Activated T-cell treated with anti-CD3 and anti-CD28 coated beads, Interleukin-2, amount 50 U/mL, for 1 hour (primary cell): ENCODE measurements around the gene B4GAT1.
A peak's percentile ranks its signal among the peaks of the same experiment; 100 is the strongest.
"Not testable (repeated sequence)": the region's sequence is repeated elsewhere in the genome, so short reads cannot be mapped to it uniquely, and the experiment has no call there.

Source experiments
- DNase-seq: peaks from one replicate; pipeline ENCODE4 v3.0.0-alpha.2; 2020

B4GAT1 gene

GRCh38 chr11:66320289-66320688, 27.1 kb downstream of the B4GAT1 start:
- not testable (repeated sequence) for DNase-seq

DNA sequence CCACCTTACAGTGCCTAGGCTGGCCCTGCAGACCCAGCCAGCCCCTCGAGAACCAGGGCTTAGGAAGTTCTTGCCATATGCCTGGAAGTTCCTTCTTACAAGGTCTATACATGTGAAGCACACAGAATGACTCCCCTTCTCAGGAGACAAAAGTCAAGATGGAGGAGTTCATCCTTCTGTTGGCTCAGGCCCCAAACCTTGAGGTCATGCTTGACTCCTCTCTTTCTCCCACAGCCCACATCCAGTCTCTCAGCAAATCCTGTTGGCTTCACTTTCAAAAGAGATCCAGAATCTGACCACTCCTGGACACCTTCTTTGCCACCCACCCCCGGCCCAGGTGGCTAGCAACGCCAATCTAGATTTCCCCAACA, 28.8 kb downstream of the B4GAT1 start:
- no peak for DNase-seq

- peak; percentile 69 for DNase-seq
These were observed 29.5 kb downstream of the B4GAT1 start for GRCh38 chr11:66317723-66318599.

DNA sequence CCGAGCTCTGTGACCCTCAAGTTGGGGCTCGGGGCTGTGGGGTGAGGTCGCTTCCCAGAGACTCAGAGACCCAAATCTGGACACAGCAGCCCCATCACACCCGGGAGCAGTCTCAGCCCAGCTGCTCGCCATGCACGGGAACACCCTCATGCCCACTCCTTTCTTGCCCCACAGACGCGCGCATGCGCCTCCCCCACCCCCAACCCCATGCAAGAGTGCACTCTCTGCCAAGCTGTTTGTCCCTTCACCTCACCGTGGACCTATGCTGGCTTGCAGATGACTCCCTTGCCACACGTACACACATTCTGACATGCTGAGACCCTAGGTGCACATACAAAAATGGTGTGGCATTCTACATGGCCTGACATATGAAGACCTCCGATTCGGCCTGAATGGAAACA, 30.1 kb downstream of the B4GAT1 start:
- peak; percentile 58 for DNase-seq

DNA sequence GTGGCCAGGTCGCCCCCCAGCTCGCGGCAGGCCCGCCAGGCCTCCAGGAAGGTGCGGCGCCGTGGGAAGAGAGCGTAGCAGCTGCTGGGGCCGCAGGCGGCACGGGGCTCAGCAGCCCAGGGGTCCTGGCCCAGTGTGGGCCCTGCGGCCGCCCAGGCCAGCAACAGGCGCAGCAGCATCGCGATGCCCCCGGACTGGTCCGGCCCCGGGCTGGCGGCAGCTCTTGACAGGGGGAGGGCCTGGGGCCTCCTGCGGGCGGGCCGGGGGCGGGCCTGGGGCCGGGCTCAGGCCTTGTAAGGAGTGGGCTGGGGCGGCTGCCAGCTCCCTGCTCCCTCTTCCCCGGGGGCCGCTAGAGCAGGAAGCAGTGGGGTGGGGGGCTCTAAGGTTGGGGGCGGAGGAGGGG, 30.6 kb downstream of the B4GAT1 start, which contains the start of gene CD248:
Gene CD248, minus strand, starts transcription at position 196 of the 403 bp plus-strand sequence. Its CDS starts 17 bp downstream, at position 179.
- DNase-seq: peak; percentile 46

DNA sequence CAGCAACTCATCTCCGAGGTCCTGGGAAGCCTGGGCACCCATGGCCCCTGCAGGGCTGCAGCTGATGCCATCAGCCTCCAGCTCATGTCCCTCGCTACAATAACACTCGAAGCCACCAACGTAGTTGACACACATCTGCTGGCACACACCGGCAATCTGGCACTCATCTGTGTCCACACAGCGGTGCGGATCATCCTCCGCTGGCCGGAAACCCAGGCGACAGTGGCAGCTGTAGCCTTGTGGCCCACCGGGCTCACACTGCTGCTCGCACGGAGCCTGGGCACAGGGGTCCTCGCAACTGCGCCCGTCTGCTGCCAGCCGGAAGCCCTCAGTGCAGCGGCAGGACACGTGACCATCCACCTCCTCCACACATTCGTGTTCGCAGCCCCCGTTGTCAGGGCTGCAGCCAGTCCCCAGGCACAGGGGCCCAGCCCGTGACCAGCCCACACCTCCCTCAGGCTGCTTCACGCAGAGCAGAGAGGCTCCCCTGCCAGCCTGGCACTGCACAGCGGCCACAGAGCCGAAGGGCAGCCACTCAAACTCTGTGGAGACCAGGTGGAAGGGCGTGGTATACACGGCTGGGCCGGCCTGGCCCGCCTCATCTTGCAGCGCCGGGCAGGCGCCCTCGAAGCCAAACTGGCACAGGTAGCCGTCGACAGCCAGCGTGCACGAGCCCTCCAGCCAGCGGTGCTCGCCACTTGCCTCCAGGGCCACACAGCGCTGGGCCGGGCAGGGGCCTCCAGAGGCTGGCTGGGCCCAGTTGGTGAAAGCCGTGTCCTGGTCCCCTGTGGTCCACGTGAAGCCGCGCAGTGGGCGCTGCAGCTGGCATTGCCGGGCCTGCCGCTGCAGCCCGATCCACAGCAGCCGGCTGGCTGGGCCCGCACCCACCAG, 31.3 kb downstream of the B4GAT1 start:
- DNase-seq: no peak

- DNase-seq: no peak
These were observed 31.9 kb downstream of the B4GAT1 start for GRCh38 chr11:66315498-66315885.

DNA sequence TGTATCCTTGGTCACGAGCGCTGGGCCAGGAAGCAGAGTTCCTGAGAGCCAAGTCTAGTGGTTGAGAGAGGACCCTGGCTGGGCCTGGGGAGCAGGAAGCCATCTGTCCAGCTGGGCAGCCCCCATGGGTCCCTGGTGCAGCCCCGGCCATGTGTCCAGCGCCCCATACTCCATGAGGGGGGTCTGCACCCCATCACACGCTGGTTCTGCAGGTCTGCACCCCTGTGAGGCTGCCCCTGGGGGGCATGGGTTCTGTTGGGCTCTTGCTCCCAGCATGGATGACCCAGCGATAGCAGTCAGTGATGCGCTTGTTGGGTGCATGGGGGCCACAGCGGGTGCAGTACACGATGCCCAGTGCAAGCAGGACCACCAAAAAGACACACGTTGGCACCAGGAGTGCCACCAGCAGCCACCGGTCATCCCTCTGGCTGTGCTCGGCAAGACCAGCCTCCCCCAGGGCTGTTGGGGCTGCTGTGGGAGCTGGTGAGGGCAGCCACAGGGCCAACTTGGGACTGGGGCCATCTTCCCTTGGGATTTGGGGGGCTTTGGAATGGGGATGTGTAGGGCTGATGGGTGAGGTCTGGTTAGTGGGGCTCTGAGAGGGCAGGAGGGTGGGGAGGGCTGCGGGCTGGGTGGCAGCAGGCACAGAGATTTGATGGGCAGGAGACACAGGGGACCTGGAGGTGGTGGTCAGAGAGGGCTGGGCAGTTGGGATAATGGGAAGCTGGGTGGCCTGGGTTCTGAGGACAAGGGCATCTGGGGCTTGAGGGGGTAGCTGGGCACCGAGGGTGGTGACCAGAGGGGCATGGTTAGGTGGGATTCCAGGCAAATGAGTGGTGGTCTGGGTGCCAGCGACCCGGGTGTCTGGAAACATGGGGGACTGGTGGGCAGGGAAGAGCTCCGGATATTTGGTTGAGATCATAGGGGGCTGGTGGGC, 32.6 kb downstream of the B4GAT1 start:
- DNase-seq: no peak

GRCh38 chr11:66314186-66314501, 33.3 kb downstream of the B4GAT1 start:
- no peak for DNase-seq

GRCh38 chr11:66313321-66314185, 33.9 kb downstream of the B4GAT1 start:
- DNase-seq: no peak

DNA sequence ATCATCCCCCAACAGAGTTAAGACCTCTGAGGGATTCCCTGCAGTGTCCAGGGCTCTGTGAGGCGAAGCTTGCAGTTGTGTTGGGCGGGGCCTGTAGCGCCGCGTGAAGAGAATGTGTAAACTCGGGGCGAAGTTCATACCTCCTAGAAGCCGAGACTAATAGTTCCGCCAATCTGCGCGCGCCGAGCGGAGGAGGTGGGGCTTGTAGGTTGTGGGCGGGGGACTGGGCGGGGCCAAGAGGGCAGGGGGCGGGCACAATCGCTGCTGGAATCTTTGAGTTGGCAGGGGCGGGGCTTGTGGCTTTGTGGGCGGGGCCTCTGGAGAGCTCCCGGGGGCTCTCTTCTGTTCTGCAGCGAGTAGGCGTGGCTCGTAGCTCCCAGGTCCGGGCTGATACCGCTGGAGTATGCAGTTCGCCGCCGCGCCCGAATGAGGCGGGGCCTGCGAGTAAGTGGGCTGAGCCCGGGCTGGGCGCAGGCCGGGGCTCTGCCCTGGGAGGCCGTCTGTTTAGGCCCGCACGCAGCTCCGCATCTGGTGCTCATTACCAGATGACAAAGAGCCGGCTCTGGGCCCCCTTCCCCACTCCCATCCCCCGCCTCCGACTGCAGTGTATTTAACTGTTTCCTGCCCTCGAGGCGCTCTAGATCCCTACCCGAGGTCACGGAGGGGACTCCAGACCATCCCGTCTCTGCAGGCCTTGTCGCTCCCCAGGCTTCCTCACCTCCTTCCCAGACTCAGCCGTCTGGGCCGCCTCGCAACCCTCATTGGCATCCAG, 34.7 kb downstream of the B4GAT1 start:
- DNase-seq: peak; percentile 98

DNA sequence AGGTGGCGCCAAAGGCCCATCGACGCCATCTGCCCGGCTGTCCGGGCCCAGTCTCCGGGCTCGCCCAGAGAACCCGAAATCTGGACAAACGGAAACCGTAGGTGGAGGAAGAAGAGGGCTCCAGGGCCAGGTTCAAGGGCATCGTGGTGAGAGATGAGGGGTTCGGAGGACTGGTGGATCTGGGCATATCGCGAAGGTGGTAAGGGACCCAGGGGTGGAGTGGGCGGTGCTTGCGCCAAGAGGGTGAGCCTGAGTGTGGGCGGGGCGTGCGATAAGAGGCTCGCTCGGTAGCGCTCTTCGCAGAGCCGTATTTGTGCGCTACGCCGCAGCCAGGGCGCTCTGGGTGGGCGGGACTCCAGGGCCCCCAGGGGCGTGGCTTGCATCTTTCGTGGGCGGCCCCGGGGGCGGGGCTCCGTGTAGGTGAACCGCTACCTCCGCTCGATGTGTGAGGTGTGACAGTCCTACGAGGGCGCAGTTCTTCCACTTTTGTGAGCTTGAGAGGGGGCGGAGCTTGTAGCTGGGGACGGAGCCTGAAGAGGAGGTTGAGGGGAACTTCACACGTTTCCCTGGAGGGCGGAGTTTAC, 35.4 kb downstream of the B4GAT1 start:
- peak; percentile 100 for DNase-seq

DNA sequence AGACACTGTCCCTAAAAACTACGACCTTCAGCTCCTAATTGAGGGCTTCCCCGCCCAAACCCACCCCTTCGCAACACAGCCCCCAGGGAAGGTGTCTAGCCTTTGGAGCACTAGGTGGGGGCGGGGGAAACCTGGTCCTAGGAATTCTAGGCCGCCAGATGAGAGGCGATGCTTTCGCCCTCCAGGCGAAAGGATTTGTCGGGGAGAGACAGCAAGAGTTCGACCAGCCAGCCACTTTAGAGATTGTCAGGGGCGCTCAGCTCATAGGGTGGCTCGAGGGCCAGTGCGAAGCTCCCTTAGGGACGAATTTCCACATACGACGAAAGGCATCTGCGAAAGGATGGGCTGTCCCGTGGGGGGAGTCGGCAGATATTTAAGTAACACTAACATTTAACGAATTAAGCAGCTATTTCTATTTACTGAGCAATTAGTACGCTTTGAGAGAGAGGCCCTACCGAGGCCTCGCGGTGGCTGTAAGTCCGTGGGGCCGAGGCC, 35.9 kb downstream of the B4GAT1 start:
- DNase-seq: no peak

- not testable (repeated sequence) for DNase-seq
These were observed 36.5 kb downstream of the B4GAT1 start for GRCh38 chr11:66310803-66311440.

GRCh38 chr11:66310324-66310723, 37.1 kb downstream of the B4GAT1 start:
- DNase-seq: no peak

DNA sequence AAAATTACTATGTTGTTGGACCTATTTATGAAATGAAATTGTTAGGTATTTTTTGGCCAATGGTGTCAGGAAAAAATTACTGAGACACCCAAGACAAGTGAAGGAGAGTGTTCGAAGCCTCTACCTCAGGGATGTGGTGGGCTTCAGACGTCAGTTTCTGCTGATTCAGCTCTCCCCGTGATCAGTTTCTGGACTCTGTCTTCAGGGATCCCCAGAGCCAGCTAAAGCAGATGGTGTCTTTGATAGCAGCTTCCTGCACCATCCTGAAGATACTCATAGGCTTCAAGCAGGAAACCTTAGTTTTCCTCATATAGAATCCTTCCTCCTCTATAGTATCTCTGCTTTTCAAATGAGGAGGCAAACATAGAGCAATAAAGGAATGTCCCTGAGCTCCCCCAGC, 38.0 kb downstream of the B4GAT1 start:
- DNase-seq: no peak

GRCh38 chr11:66302656-66303055, 44.8 kb downstream of the B4GAT1 start:
- no peak for DNase-seq

DNA sequence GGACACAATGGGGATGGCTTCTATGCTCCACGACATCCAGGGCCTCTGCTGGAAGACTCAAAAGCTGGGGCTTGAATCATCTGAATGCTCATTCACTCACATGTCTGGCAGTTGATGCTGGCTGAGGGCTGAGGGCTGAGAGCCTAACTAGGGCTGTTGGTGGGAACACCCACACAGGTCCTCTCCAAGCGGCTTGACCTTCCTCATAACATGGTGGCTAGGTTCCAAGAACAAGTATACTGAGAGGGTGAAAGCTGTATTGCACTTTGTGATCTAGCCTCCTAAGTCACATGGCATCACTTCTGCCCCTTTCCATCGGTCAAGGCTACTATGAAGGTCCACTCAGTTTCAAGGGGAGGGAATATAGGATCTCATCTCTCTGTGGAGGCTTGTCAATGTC, 48.2 kb downstream of the B4GAT1 start:
- no peak for DNase-seq

- DNase-seq: no peak
These were observed 49.8 kb downstream of the B4GAT1 start for GRCh38 chr11:66297610-66298009.
